HEK293T (cell line): ENCODE measurements around the gene LYPD6B.

Source experiments
- CTCF ChIA-PET: fragments of 350-600 bp; formaldehyde crosslinking; extraction: SDS; loops from one replicate; lab custom pipeline; 2021; ENCODE audit warnings: antibody characterized with exemption, inconsistent platforms; lab: Yijun Ruan, JAX
- POLR2A ChIA-PET: fragments of 350-600 bp; formaldehyde crosslinking; extraction: SDS; loops from one replicate; lab custom pipeline; 2020; ENCODE audit warnings: antibody characterized with exemption, inconsistent platforms; lab: Yijun Ruan, JAX
- DNase-seq: peaks from one replicate; pipeline ENCODE4 v3.0.0; 2012; ENCODE audit warnings: mixed read lengths; ENCODE audit errors: extremely low spot score
- ARNT ChIP-seq: fragments of 450-650 bp; IDR thresholded peaks from 2 replicates; pipeline ENCODE4 v1.6.1; 2017; ENCODE audit warnings: mild to moderate bottlenecking
- BHLHE40 ChIP-seq: fragments of 450-650 bp; IDR thresholded peaks from 2 replicates; pipeline ENCODE4 v1.6.1; 2016; ENCODE audit warnings: mild to moderate bottlenecking, moderate library complexity, borderline replicate concordance
- CTBP1 ChIP-seq: fragments of 450-650 bp; IDR thresholded peaks from 2 replicates; pipeline ENCODE4 v1.6.1; 2016; ENCODE audit warnings: borderline replicate concordance
- ELF4 ChIP-seq: fragments of 450-650 bp; IDR thresholded peaks from 2 replicates; pipeline ENCODE4 v1.6.1; 2017; ENCODE audit warnings: antibody characterized with exemption
- FOXA1 ChIP-seq: fragments of 450-650 bp; IDR thresholded peaks from 2 replicates; pipeline ENCODE4 v1.6.1; 2016; ENCODE audit warnings: mild to moderate bottlenecking
- FOXK2 ChIP-seq: fragments of 450-650 bp; IDR thresholded peaks from 2 replicates; pipeline ENCODE4 v1.6.1; 2016; ENCODE audit warnings: mild to moderate bottlenecking
- FOXM1 ChIP-seq: fragments of 450-650 bp; IDR thresholded peaks from 2 replicates; pipeline ENCODE4 v1.6.1; 2017; ENCODE audit warnings: mild to moderate bottlenecking, borderline replicate concordance
- HDGF ChIP-seq: fragments of 450-650 bp; IDR thresholded peaks from 2 replicates; pipeline ENCODE4 v1.6.1; 2017; ENCODE audit warnings: antibody characterized with exemption, borderline replicate concordance
- L3MBTL2 ChIP-seq: fragments of 450-650 bp; conservative IDR thresholded peaks from 2 replicates; pipeline ENCODE4 v1.6.1; 2016; ENCODE audit warnings: mild to moderate bottlenecking
- LEF1 ChIP-seq: fragments of 450-650 bp; IDR thresholded peaks from 2 replicates; pipeline ENCODE4 v1.6.1; 2017; ENCODE audit warnings: mild to moderate bottlenecking, borderline replicate concordance
- NFRKB ChIP-seq: fragments of 450-650 bp; IDR thresholded peaks from 2 replicates; pipeline ENCODE4 v1.6.1; 2016; ENCODE audit warnings: mild to moderate bottlenecking, moderate library complexity
- SP1 ChIP-seq: fragments of 450-650 bp; IDR thresholded peaks from 2 replicates; pipeline ENCODE4 v1.6.1; 2017
- SUZ12 ChIP-seq: fragments of 450-650 bp; IDR thresholded peaks from 2 replicates; pipeline ENCODE4 v1.6.1; 2016; ENCODE audit warnings: mild to moderate bottlenecking
- TARDBP ChIP-seq: fragments of 450-650 bp; IDR thresholded peaks from 2 replicates; pipeline ENCODE4 v1.6.1; 2016
- ZNF384 ChIP-seq: fragments of 450-650 bp; IDR thresholded peaks from 2 replicates; pipeline ENCODE4 v1.6.1; 2016
- TF ChIP-seq, protein P1 (sequence below): fragments of 450-650 bp; IDR thresholded peaks from 2 replicates; pipeline ENCODE4 v1.6.1; 2016

Gene LYPD6B

GRCh38 chr2:149112713-149113112, 74.2 kb downstream of the LYPD6B start:
- DNase-seq: no peak
- TF ChIP-seq NFRKB (no peak), FOXM1 (no peak), TARDBP (no peak), ARNT (no peak), FOXK2 (no peak), SUZ12 (no peak), BHLHE40 (no peak), ZNF384 (no peak), ELF4 (no peak), FOXA1 (no peak), HDGF (no peak), L3MBTL2 (no peak), SP1 (no peak), LEF1 (no peak), CTBP1 (no peak)
- TF ChIP-seq, protein P1, sequence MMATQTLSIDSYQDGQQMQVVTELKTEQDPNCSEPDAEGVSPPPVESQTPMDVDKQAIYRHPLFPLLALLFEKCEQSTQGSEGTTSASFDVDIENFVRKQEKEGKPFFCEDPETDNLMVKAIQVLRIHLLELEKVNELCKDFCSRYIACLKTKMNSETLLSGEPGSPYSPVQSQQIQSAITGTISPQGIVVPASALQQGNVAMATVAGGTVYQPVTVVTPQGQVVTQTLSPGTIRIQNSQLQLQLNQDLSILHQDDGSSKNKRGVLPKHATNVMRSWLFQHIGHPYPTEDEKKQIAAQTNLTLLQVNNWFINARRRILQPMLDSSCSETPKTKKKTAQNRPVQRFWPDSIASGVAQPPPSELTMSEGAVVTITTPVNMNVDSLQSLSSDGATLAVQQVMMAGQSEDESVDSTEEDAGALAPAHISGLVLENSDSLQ: no peak
- POLR2A ChIA-PET: no interaction called here
- CTCF ChIA-PET: no interaction called here

- no peak for DNase-seq
- ChIA-PET CTCF (no interaction called here), POLR2A (no interaction called here)
- TF ChIP-seq CTBP1 (no peak), L3MBTL2 (no peak), SUZ12 (no peak), TARDBP (no peak), ZNF384 (no peak), NFRKB (no peak), FOXM1 (no peak), HDGF (no peak)
- TF ChIP-seq, protein P1: no peak
These were observed 77.3 kb downstream of the LYPD6B start for GRCh38 chr2:149115781-149116180.

DNA sequence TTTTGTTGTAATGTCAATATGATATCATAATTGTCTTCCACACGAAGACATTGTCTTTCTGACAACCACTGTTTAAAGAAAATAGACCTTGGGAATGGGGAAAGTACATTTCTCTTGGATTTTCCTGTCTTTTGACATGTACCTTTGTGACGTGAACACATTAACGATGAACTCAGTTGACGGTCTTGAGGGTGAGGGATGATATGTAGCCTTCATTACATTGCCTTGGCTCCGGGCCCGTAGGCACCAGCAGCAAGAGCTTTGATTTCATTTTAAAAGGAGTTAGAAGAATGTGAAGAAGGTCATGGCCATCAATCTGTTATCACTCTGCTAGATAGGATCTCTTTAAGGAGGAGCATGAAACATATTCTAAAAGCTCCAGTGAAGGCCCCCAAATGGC, 80.9 kb downstream of the LYPD6B start:
- CTCF ChIA-PET: no interaction called here
- TF ChIP-seq BHLHE40 (no peak), SP1 (no peak), L3MBTL2 (no peak), FOXA1 (no peak), FOXM1 (no peak), LEF1 (no peak), SUZ12 (no peak), TARDBP (no peak), NFRKB (no peak), ELF4 (no peak)
- POLR2A ChIA-PET: no interaction called here

GRCh38 chr2:149122516-149122915, 84.0 kb downstream of the LYPD6B start:
- DNase-seq: no peak
- ChIA-PET CTCF (no interaction called here), POLR2A (no interaction called here)
- TF ChIP-seq ELF4 (no peak), L3MBTL2 (no peak), TARDBP (no peak), SP1 (no peak), NFRKB (no peak), SUZ12 (no peak)

More for the DNA sequence above, 80.9 kb downstream of the LYPD6B start:
- DNase-seq: no peak

- ChIA-PET POLR2A (no interaction called here), CTCF (no interaction called here)
- TF ChIP-seq SUZ12: no peak
- no peak for TF ChIP-seq ARNT
- TF ChIP-seq HDGF: no peak
- no peak for TF ChIP-seq SP1
- no peak for TF ChIP-seq TARDBP
- TF ChIP-seq BHLHE40: no peak
- TF ChIP-seq L3MBTL2: no peak
- no peak for TF ChIP-seq NFRKB
- TF ChIP-seq CTBP1: no peak
- TF ChIP-seq FOXA1: no peak
- no peak for TF ChIP-seq ELF4
- no peak for TF ChIP-seq FOXM1
- no peak for DNase-seq
These were observed 86.7 kb downstream of the LYPD6B start for GRCh38 chr2:149125031-149125725.

- TF ChIP-seq ELF4 (no peak), SUZ12 (no peak), CTBP1 (no peak), ZNF384 (no peak), FOXA1 (no peak), ARNT (no peak), SP1 (no peak), FOXK2 (no peak), NFRKB (no peak), HDGF (no peak), LEF1 (no peak), TARDBP (no peak), BHLHE40 (no peak), FOXM1 (no peak), L3MBTL2 (no peak)
- TF ChIP-seq, protein P1: no peak
- no peak for DNase-seq
- ChIA-PET POLR2A (no interaction called here), CTCF (no interaction called here)
These were observed 90.9 kb downstream of the LYPD6B start for GRCh38 chr2:149129433-149129832.
